Measurements from ENCODE around the gene ATP10B. TPM values are rescaled to one million over a fixed set of nuclear protein-coding genes. Genes with fewer than 3 reads are reported as not detected.

ATP10B gene
- total RNA-seq, 4 donors from 2014 or later, result 17.9 to 29.6 (median 23.5) TPM

DNA sequence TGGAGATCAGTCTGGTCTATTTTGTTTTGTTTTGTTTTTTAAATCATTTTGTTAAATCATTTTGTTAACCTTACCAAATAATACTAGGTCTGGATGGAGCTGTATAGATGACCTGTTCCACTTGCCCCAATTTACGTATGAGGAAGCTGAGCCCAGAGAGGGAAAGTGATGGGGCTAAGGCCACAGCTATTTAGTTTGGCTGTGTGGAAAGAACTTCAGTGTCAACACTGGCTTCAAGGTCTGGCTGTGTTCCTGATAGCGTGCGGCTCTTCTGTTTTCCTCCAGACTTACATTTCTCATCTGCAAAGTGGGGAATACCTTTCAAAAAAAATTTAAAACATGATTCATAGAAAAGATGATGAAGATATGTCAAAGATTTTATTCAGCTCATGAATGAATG lies 317.9 kb downstream of the ATP10B start:
- intact Hi-C loops (cut with DNase I; ENCODE audit: low total_unique reads), result no loop called here
- DNase-seq (ENCODE audit: low spot score in 2 of 2), result no peak
- WGBS, 2 donors, result 87 to 92% methylated on average over 3 of the region's 3 CpGs
- no peak overlapping the region for H3K4me3 ChIP-seq (ENCODE audit: low read depth, poor library complexity, severe bottlenecking)
- TF ChIP-seq POLR2A (IDR thresholded peaks at IDR 0.05), result no peak
- TF ChIP-seq, protein P1, sequence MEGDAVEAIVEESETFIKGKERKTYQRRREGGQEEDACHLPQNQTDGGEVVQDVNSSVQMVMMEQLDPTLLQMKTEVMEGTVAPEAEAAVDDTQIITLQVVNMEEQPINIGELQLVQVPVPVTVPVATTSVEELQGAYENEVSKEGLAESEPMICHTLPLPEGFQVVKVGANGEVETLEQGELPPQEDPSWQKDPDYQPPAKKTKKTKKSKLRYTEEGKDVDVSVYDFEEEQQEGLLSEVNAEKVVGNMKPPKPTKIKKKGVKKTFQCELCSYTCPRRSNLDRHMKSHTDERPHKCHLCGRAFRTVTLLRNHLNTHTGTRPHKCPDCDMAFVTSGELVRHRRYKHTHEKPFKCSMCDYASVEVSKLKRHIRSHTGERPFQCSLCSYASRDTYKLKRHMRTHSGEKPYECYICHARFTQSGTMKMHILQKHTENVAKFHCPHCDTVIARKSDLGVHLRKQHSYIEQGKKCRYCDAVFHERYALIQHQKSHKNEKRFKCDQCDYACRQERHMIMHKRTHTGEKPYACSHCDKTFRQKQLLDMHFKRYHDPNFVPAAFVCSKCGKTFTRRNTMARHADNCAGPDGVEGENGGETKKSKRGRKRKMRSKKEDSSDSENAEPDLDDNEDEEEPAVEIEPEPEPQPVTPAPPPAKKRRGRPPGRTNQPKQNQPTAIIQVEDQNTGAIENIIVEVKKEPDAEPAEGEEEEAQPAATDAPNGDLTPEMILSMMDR (IDR thresholded peaks at IDR 0.05), result no peak

DNA sequence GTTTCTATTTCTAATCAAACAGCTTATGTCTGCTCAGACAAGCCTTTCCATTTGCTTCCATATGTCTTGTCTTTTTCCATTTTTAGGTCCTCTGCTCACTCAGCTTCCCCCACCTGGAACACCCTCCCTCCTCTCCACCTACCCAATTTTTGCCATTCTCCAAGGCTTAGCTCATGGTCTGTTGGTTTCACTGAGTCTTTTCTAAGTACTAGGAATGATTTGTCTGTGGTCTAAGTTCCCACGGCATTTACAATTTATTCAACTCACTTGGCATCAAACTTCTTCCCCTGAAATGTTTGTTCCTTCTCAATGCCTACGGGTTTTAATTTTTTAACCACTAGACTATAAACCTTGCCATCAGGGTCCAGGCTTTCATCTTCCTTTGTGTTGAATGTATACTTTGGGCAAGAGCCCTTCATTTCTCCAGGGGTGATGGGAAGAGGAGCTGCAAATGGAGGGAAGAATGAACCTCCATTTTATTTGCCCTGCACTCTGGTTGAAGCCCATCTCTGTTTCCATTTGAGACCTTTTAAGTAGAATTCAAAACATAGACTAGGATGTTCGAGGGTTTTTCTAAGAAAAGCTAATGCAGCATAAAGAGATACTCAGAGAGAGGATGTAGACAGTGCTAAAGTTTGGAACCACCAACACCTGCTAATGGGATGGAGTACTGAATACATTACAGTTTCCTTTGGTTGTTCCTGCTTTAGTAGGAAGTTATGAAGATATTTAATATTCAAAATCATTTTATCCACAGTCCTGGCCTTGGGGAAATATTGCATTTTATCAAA lies 326.3 kb downstream of the ATP10B start:
- no peak overlapping the region for H3K4me3 ChIP-seq (ENCODE audit: low read depth, poor library complexity, severe bottlenecking)
- DNase-seq (ENCODE audit: low spot score in 2 of 2), result no peak
- no peak for TF ChIP-seq POLR2A (IDR thresholded peaks at IDR 0.05)
- TF ChIP-seq, protein P1 (IDR thresholded peaks at IDR 0.05), result no peak
- intact Hi-C loops (cut with DNase I; ENCODE audit: low total_unique reads), result no loop called here
- WGBS, 2 donors, result 75 to 82% methylated on average over 3 of the region's 3 CpGs

DNA sequence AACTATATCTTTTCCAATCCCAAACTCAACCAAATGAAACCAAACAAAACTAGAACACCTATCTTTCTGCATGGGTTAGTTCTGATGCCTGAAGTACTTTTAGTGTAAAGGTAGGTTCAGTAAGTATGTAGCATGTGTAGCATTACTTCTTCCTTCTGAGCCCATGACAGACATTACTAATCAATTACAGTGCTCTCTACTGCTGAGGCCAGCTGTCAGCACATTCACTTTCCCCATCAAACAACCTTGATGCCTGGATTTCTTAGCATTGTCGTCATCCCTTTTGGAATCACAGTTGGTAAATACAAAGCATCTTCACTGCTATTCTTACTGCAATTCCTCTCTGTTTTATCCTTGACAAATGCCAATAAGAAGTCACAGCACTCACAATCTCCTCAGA lies 327.2 kb downstream of the ATP10B start:
- WGBS, 2 donors, result 76 to 82% methylated on average over 1 of the region's 1 CpG
- DNase-seq (ENCODE audit: low spot score in 2 of 2), result no peak
- intact Hi-C loops (cut with DNase I; ENCODE audit: low total_unique reads), result no loop called here
- TF ChIP-seq, protein P1 (IDR thresholded peaks at IDR 0.05), result no peak
- TF ChIP-seq POLR2A (IDR thresholded peaks at IDR 0.05), result no peak
- H3K4me3 ChIP-seq (ENCODE audit: low read depth, poor library complexity, severe bottlenecking), result no peak overlapping the region

DNA sequence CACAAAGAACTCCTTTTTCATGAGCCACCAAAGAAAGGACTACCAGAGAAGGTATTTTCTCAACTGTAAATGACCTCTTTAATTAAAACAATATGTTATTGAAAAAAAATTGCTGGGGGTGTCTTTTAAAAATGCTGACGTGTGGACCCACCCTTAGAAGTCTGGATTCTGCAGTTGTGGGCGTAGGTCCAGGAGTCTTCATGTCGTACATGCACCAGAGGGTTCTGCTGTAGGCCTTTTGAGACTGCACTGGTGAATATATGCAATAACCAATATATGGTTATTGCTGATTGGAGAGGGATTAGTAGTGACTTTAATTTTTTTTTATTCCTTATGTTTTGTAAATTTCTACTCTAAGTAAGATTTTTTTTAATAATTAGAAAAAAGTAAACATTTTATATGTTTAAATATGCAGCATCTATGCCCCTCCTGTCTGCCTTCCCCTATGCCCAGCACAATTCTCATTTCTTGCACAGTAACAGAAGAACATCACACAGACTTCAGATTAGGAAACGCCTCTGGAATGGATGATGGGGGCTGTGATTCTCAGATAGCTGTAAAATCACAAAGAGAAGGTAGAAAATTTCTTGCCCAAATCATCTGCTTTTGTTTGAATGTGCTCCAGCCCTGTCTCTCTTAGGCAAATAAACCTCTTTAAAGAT lies 328.4 kb downstream of the ATP10B start:
- no peak for DNase-seq (ENCODE audit: low spot score in 2 of 2)
- intact Hi-C loops (cut with DNase I; ENCODE audit: low total_unique reads), result no loop called here
- TF ChIP-seq POLR2A (IDR thresholded peaks at IDR 0.05), result no peak
- TF ChIP-seq, protein P1 (IDR thresholded peaks at IDR 0.05), result no peak
- WGBS, 2 donors, result 52% methylated on average over 4 of the region's 4 CpGs
- no peak overlapping the region for H3K4me3 ChIP-seq (ENCODE audit: low read depth, poor library complexity, severe bottlenecking)

DNA sequence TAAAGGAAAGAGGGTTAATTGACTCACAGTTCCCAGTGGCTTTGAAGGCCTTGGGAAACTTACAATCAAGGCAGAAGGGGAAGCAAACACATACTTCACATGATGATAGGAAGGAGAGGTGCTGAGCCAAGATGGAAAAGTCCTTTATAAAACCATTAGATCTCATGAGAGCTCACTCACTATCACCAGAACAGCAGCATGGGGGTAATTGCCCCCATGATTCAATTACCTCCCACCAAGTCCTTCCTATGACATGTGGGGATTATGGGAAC lies 330.7 kb downstream of the ATP10B start:
- TF ChIP-seq POLR2A (IDR thresholded peaks at IDR 0.05), result no peak
- TF ChIP-seq, protein P1 (IDR thresholded peaks at IDR 0.05), result no peak
- H3K4me3 ChIP-seq (ENCODE audit: low read depth, poor library complexity, severe bottlenecking), result no peak overlapping the region
- no peak for DNase-seq (ENCODE audit: low spot score in 2 of 2)
- intact Hi-C loops (cut with DNase I; ENCODE audit: low total_unique reads), result no loop called here
